ENCODE data around the gene FPR1.

DNA sequence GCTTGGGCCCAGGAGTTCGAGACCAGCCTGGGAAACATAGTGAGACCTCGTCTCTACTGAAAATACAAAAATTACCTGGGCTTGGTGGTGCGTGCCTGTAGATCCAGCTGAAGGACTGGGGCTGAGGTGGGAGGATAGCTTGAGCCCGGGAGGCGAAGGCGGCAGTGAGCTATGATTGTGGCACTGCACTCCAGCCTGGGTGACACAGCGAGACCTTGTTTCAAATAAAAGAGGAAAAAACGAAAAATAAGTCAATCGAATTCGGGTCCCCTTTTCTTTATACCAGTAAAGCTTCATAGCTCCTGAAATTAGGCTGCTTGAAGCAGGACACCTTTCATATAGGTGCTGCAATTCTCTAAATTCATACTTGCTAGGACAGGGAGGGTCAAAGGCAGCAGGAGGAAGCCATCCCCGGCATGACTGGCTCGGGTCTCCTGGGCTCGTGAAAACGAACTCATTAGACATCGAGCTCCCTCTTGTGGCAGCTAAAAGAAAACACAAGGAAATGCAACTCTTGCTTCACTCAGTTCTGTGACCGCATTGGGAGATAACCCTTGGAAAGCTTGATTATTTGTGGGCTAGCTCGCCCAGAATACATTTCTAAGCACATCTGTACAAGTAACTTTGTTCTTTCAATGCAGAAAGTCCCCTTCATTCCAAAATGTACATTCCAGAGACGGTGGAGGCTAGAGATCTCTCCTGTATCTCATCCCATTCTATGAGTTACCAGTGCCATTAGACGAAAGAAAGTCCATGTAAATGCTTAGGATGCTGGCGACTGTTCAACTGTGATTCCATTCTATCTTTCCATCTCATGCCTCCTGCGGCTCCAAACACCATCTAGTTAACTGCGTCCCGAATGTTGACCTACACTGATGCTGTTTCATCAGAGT is 26.1 kb upstream of the FPR1 start:
- TF ChIP-seq POLR2A (IDR thresholded peaks at IDR 0.05; ENCODE audit: control extremely low read depth in 1 of 2, low read depth in 2 of 2, low read length in 2 of 2) = no peak
- TF ChIP-seq YY1 (IDR thresholded peaks at IDR 0.05; ENCODE audit: low read depth, low read length) = peak; percentile 51; the same call in 1 of the 2 replicates
- no peak for TF ChIP-seq HDAC2 (IDR thresholded peaks at IDR 0.05; ENCODE audit: borderline replicate concordance in 1 of 2, low read depth in 2 of 2, low read length in 2 of 2)
- TF ChIP-seq EZH2 (IDR thresholded peaks at IDR 0.05; ENCODE audit: low read depth, low read length, severe bottlenecking) = no peak
- TF ChIP-seq, protein P1, sequence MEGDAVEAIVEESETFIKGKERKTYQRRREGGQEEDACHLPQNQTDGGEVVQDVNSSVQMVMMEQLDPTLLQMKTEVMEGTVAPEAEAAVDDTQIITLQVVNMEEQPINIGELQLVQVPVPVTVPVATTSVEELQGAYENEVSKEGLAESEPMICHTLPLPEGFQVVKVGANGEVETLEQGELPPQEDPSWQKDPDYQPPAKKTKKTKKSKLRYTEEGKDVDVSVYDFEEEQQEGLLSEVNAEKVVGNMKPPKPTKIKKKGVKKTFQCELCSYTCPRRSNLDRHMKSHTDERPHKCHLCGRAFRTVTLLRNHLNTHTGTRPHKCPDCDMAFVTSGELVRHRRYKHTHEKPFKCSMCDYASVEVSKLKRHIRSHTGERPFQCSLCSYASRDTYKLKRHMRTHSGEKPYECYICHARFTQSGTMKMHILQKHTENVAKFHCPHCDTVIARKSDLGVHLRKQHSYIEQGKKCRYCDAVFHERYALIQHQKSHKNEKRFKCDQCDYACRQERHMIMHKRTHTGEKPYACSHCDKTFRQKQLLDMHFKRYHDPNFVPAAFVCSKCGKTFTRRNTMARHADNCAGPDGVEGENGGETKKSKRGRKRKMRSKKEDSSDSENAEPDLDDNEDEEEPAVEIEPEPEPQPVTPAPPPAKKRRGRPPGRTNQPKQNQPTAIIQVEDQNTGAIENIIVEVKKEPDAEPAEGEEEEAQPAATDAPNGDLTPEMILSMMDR (IDR thresholded peaks at IDR 0.05; ENCODE audit: control extremely low read depth in 1 of 3, insufficient read depth in 1 of 3, low read depth in 1 of 3, low read length in 3 of 3) = peak; percentile 47 to 83 (median 81)
- TF ChIP-seq SP1 (IDR thresholded peaks at IDR 0.05; ENCODE audit: low read depth, low read length) = no peak
- no peak for TF ChIP-seq ASH2L (IDR thresholded peaks at IDR 0.05; ENCODE audit: low read length)
- no peak for TF ChIP-seq FOSL1 (IDR thresholded peaks at IDR 0.05; ENCODE audit: insufficient read depth, low read depth, low read length)
- TF ChIP-seq JUND (IDR thresholded peaks at IDR 0.05; ENCODE audit: low read length) = no peak
